Muscle of back (tissue), 13 donors: Measurements from ENCODE around the gene EGR1. TPM values are rescaled to one million over a fixed set of nuclear protein-coding genes. Genes with fewer than 3 reads are reported as not detected.

ENCODE experiments used
- DNase-seq, 3 donors: peaks; one replicate each; pipeline versions ENCODE4 v3.0.0 to v3.0.0-alpha.2; 2013
- long read RNA-seq, 9 donors: transcript quantifications; one replicate each; lab custom pipeline, GENCODE V29; 2026
- polyA plus RNA-seq, 10 donors: library from polyadenylated mRNA; unstranded; fragments of 120-200 nt; gene quantifications; one replicate each; pipeline ENCODE4 v1.2.1, GENCODE V29; 2013; ENCODE audit not compliant: insufficient read length in 10 of 10

EGR1 gene
- 1,000 to 10,000 TPM in 1 of 10 donors, 100 to 1,000 TPM in 8, 10 to 100 TPM in 1; 52.7 to 1,010 (median 186) TPM for polyA plus RNA-seq
- long read RNA-seq, donor 1, transcript EGR1-201 (2 exons, 3,138 nt), result major isoform, 211 of 219 reads
- long read RNA-seq, donor 1, partial matches to known transcripts, result 0 of 219 reads
- long read RNA-seq, donor 1, other reads (novel, unspliced or antisense), result 8 of 219 reads
- long read RNA-seq, donor 2, transcript EGR1-201 (2 exons, 3,138 nt), result major isoform, 24 of 24 reads
- long read RNA-seq, donor 2, partial matches to known transcripts, result 0 of 24 reads
- long read RNA-seq, donor 2, other reads (novel, unspliced or antisense), result 0 of 24 reads
- long read RNA-seq, donor 3, result 0 reads
- long read RNA-seq, donor 4, transcript EGR1-201 (2 exons, 3,138 nt), result major isoform, 67 of 67 reads
- long read RNA-seq, donor 4, partial matches to known transcripts, result 0 of 67 reads
- long read RNA-seq, donor 4, other reads (novel, unspliced or antisense), result 0 of 67 reads
- long read RNA-seq, donor 5, transcript EGR1-201 (2 exons, 3,138 nt), result major isoform, 497 of 512 reads
- long read RNA-seq, donor 5, partial matches to known transcripts, result 0 of 512 reads
- long read RNA-seq, donor 5, other reads (novel, unspliced or antisense), result 15 of 512 reads
- long read RNA-seq, donor 6, transcript EGR1-201 (2 exons, 3,138 nt), result major isoform, 79 of 79 reads
- long read RNA-seq, donor 6, partial matches to known transcripts, result 0 of 79 reads
- long read RNA-seq, donor 6, other reads (novel, unspliced or antisense), result 0 of 79 reads
- long read RNA-seq, donor 7, transcript EGR1-201 (2 exons, 3,138 nt), result major isoform, 67 of 67 reads
- long read RNA-seq, donor 7, partial matches to known transcripts, result 0 of 67 reads
- long read RNA-seq, donor 7, other reads (novel, unspliced or antisense), result 0 of 67 reads
- long read RNA-seq, donor 8, transcript EGR1-201 (2 exons, 3,138 nt), result major isoform, 34 of 34 reads
- long read RNA-seq, donor 8, partial matches to known transcripts, result 0 of 34 reads
- long read RNA-seq, donor 8, other reads (novel, unspliced or antisense), result 0 of 34 reads
- long read RNA-seq, donor 9, transcript EGR1-201 (2 exons, 3,138 nt), result major isoform, 73 of 73 reads
- long read RNA-seq, donor 9, partial matches to known transcripts, result 0 of 73 reads
- long read RNA-seq, donor 9, other reads (novel, unspliced or antisense), result 0 of 73 reads

- DNase-seq, result peak; percentile 96 to 99 (median 96)
Observed at GRCh38 chr5:138465261-138466124, at the start of gene EGR1. Gene EGR1 (plus strand): TSS chr5:138465479. CDS start chr5:138465762, 283 bp downstream.

- DNase-seq, result no peak
Observed at GRCh38 chr5:138418444-138418843, 46.8 kb upstream of the EGR1 start.

GRCh38 chr5:138425079-138425478 is 40.2 kb upstream of the EGR1 start:
- DNase-seq, result no peak

GRCh38 chr5:138435943-138436342 is 29.3 kb upstream of the EGR1 start:
- no peak for DNase-seq

GRCh38 chr5:138438003-138438723 is 27.1 kb upstream of the EGR1 start:
- no peak for DNase-seq

- DNase-seq, result peak in 2 of 3 donors; percentile 38 to 58
Observed at GRCh38 chr5:138438724-138439476, 26.4 kb upstream of the EGR1 start, which contains the start of gene REEP2. Gene REEP2 (plus strand): TSS chr5:138439057. CDS start chr5:138439209, 152 bp downstream.

- peak in 1 of 3 donors; percentile 37 for DNase-seq
Observed at GRCh38 chr5:138439477-138440158, 25.7 kb upstream of the EGR1 start.

- DNase-seq, result no peak
Observed at GRCh38 chr5:138440159-138441073, 24.9 kb upstream of the EGR1 start.

- no peak for DNase-seq
Observed at GRCh38 chr5:138441221-138441620, 24.1 kb upstream of the EGR1 start.

GRCh38 chr5:138444078-138444773 is 21.1 kb upstream of the EGR1 start:
- no peak for DNase-seq

- no peak for DNase-seq
Observed at GRCh38 chr5:138444774-138445546, 20.3 kb upstream of the EGR1 start.

- no peak for DNase-seq
Observed at GRCh38 chr5:138445547-138446271, 19.6 kb upstream of the EGR1 start.

GRCh38 chr5:138448070-138448469 is 17.2 kb upstream of the EGR1 start:
- DNase-seq, result no peak

- peak in 1 of 3 donors; percentile 36 for DNase-seq
Observed at GRCh38 chr5:138448481-138449398, 16.5 kb upstream of the EGR1 start.
